CD4-positive, alpha-beta T cell (primary cell): ENCODE data around the gene SLCO2B1. TPM values are rescaled to one million over a fixed set of nuclear protein-coding genes. Genes with fewer than 3 reads are reported as not detected.

Source experiments
- ATAC-seq: fragments of 200-7000 bp; cut with Tn5 transposase; one replicate; pipeline ENCODE4 v1.10.0; 2022; ENCODE audit warnings: mild to moderate bottlenecking; ENCODE audit not compliant: poor library complexity
- CTCF ChIA-PET: fragments of 350-600 bp; sonication (Branson Sonifier 250); formaldehyde crosslinking; loops from one replicate; lab custom pipeline; 2021; ENCODE audit warnings: antibody characterized with exemption, inconsistent platforms; lab: Charles Lee
- POLR2A ChIA-PET: fragments of 350-600 bp; sonication (Branson Sonifier 250); formaldehyde crosslinking; loops from one replicate; lab custom pipeline; 2021; ENCODE audit warnings: antibody characterized with exemption, inconsistent platforms; lab: Charles Lee
- DNase-seq, 14 experiments: peaks; one replicate each; pipeline ENCODE4 v3.0.0-alpha.2; 2013 to 2020; ENCODE audit warnings: mixed read lengths in 2 of 14
- H3K27ac ChIP-seq, 2 donors: one replicate each; pipeline versions ENCODE4 v1.5.1 to v1.7.0; 2013; ENCODE audit warnings: low read length in 2 of 2, low read depth in 1 of 2, mild to moderate bottlenecking in 1 of 2
- H3K27me3 ChIP-seq, 2 experiments: 1 replicate in 1 of 2; 2 replicates in 1 of 2; pipeline versions ENCODE4 v1.6.1 to v1.7.0; 2013; ENCODE audit warnings: low read length in 2 of 2, control low read depth in 1 of 2, mild to moderate bottlenecking in 1 of 2, moderate library complexity in 1 of 2; ENCODE audit not compliant: insufficient read depth in 2 of 2, control insufficient read depth in 1 of 2
- H3K36me3 ChIP-seq: one replicate; pipeline ENCODE4 v1.6.1; 2013; ENCODE audit warnings: low read length, control low read depth; ENCODE audit not compliant: insufficient read depth
- H3K4me1 ChIP-seq: one replicate; pipeline ENCODE4 v1.6.1; 2013; ENCODE audit warnings: low read length, control low read depth; ENCODE audit not compliant: insufficient read depth
- H3K4me3 ChIP-seq: one replicate; pipeline ENCODE4 v1.5.1; 2013; ENCODE audit warnings: mild to moderate bottlenecking, low read length, moderate library complexity
- H3K9me3 ChIP-seq, 2 experiments: 1 replicate in 1 of 2; 2 replicates in 1 of 2; pipeline versions ENCODE4 v1.6.1 to v1.7.0; 2013; ENCODE audit warnings: low read length in 2 of 2, mild to moderate bottlenecking in 2 of 2, control low read depth in 1 of 2, moderate library complexity in 1 of 2; ENCODE audit not compliant: control insufficient read depth in 1 of 2, insufficient read depth in 1 of 2
- H3K27ac Mint-ChIP-seq: one replicate; pipeline ENCODE4 v1.8.0; 2020; ENCODE audit warnings: mixed read lengths
- H3K27me3 Mint-ChIP-seq: one replicate; pipeline ENCODE4 v1.8.0; 2021; ENCODE audit warnings: mixed read lengths
- H3K36me3 Mint-ChIP-seq: one replicate; pipeline ENCODE4 v1.8.0; 2021; ENCODE audit warnings: low read depth, mixed read lengths
- H3K4me1 Mint-ChIP-seq: one replicate; pipeline ENCODE4 v1.8.0; 2021; ENCODE audit warnings: low read depth, mixed read lengths
- H3K4me3 Mint-ChIP-seq: one replicate; pipeline ENCODE4 v1.8.0; 2020; ENCODE audit warnings: mild to moderate bottlenecking, mixed read lengths
- H3K9me3 Mint-ChIP-seq: one replicate; pipeline ENCODE4 v1.8.0; 2020; ENCODE audit warnings: mixed read lengths
- intact Hi-C, 2 experiments: fragments of 100-400 bp; cut with DNase I in 1 of 2; cut with micrococcal nuclease in 1 of 2; formaldehyde crosslinking; loops; one replicate each; pipeline versions ENCODE4 v1.15.1 to v1.9.0; 2023 to 2025; cut with DNase I, micrococcal nuclease
- total RNA-seq, 174 experiments: library from RNA in 2 of 174; stranded (reverse) in 2 of 174; gene quantifications; one replicate each; pipeline ENCODE4 v1.2.3 and lab custom pipeline; 2021 to 2026
- TF ChIP-seq, protein P1 (sequence below): fragments of 200-600 bp; IDR thresholded peaks from one replicate; pipeline ENCODE4 v1.8.0; 2022; ENCODE audit warnings: antibody characterized with exemption, mild to moderate bottlenecking

SLCO2B1 gene
- total RNA-seq, 2 experiments from 2014 or later = not detected

- H3K27ac ChIP-seq = no peak overlapping the region
- no peaks in the 10 kb centered on the region for H3K27me3 ChIP-seq
- H3K9me3 ChIP-seq = no peaks in the 10 kb centered on the region
- ChIA-PET POLR2A (no interaction called here), CTCF (interaction anchor here (1.8 kb wide), 1 partner anchor 15 kb away, joined by 4 read pairs; no protein-coding TSS in a partner anchor)
- DNase-seq (no peak), ATAC-seq (no peak)
- H3K4me3 Mint-ChIP-seq = no peak overlapping the region
- no peaks in the 10 kb centered on the region for H3K36me3 Mint-ChIP-seq
- TF ChIP-seq, protein P1, sequence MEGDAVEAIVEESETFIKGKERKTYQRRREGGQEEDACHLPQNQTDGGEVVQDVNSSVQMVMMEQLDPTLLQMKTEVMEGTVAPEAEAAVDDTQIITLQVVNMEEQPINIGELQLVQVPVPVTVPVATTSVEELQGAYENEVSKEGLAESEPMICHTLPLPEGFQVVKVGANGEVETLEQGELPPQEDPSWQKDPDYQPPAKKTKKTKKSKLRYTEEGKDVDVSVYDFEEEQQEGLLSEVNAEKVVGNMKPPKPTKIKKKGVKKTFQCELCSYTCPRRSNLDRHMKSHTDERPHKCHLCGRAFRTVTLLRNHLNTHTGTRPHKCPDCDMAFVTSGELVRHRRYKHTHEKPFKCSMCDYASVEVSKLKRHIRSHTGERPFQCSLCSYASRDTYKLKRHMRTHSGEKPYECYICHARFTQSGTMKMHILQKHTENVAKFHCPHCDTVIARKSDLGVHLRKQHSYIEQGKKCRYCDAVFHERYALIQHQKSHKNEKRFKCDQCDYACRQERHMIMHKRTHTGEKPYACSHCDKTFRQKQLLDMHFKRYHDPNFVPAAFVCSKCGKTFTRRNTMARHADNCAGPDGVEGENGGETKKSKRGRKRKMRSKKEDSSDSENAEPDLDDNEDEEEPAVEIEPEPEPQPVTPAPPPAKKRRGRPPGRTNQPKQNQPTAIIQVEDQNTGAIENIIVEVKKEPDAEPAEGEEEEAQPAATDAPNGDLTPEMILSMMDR = no peak
- H3K9me3 Mint-ChIP-seq = no peaks in the 10 kb centered on the region
- H3K4me1 ChIP-seq = no peaks in the 10 kb centered on the region
- H3K36me3 ChIP-seq = no peaks in the 10 kb centered on the region
- no peaks in the 10 kb centered on the region for H3K4me1 Mint-ChIP-seq
- H3K27ac Mint-ChIP-seq = no peak overlapping the region
- peaks cover 5% of the 10 kb centered on the region for H3K27me3 Mint-ChIP-seq
- intact Hi-C loops = no loop called here
- H3K4me3 ChIP-seq = no peak overlapping the region
Measured at GRCh38 chr11:75189911-75190310, 39.0 kb downstream of the SLCO2B1 start.

- ChIA-PET CTCF (no interaction called here), POLR2A (no interaction called here)
- Histone ChIP-seq H3K27me3 (no peaks in the 10 kb centered on the region), H3K4me1 (no peaks in the 10 kb centered on the region), H3K27ac (no peak overlapping the region), H3K4me3 (no peak overlapping the region), H3K9me3 (no peaks in the 10 kb centered on the region), H3K36me3 (no peaks in the 10 kb centered on the region)
- Mint-ChIP-seq H3K4me1 (no peaks in the 10 kb centered on the region), H3K36me3 (no peaks in the 10 kb centered on the region), H3K4me3 (no peak overlapping the region), H3K9me3 (no peaks in the 10 kb centered on the region), H3K27ac (no peak overlapping the region), H3K27me3 (peaks cover 5% of the 10 kb centered on the region)
- ATAC-seq = no peak
- intact Hi-C loops = no loop called here
- TF ChIP-seq, protein P1 = no peak
- no peak for DNase-seq
Measured at GRCh38 chr11:75190652-75191329, 39.9 kb downstream of the SLCO2B1 start.

- Histone ChIP-seq H3K27me3 (no peaks in the 10 kb centered on the region), H3K4me3 (no peak overlapping the region), H3K9me3 (no peaks in the 10 kb centered on the region), H3K36me3 (no peaks in the 10 kb centered on the region), H3K27ac (no peak overlapping the region), H3K4me1 (no peaks in the 10 kb centered on the region)
- Mint-ChIP-seq H3K27ac (no peak overlapping the region), H3K4me1 (no peaks in the 10 kb centered on the region), H3K4me3 (no peak overlapping the region), H3K27me3 (peaks cover 5% of the 10 kb centered on the region), H3K36me3 (no peaks in the 10 kb centered on the region), H3K9me3 (no peaks in the 10 kb centered on the region)
- TF ChIP-seq, protein P1 = no peak
- intact Hi-C loops = no loop called here
- POLR2A ChIA-PET = no interaction called here
- DNase-seq (no peak), ATAC-seq (no peak)
- CTCF ChIA-PET = no interaction called here
Measured at GRCh38 chr11:75191330-75191717, 40.4 kb downstream of the SLCO2B1 start.
